Liver (tissue), 9 donors: ENCODE data around the gene CDH22. TPM values are rescaled to one million over a fixed set of nuclear protein-coding genes. Genes with fewer than 3 reads are reported as not detected.

Source experiments
- DNase-seq: peaks from one replicate; pipeline ENCODE4 v3.0.0-alpha.2; 2017; ENCODE audit warnings: low spot score
- H3K27ac ChIP-seq, 2 donors: one replicate each; pipeline ENCODE4 v1.7.0; 2013; ENCODE audit warnings: inconsistent platforms in 2 of 2, low read length in 2 of 2, control low read depth in 1 of 2, low read depth in 1 of 2, mild to moderate bottlenecking in 1 of 2
- H3K27me3 ChIP-seq, 4 donors: one replicate each; pipeline versions ENCODE4 v1.6.1 to v1.7.0; 2013; ENCODE audit warnings: low read length in 3 of 4, inconsistent platforms in 1 of 4, mild to moderate bottlenecking in 1 of 4, moderate library complexity in 1 of 4; ENCODE audit not compliant: control insufficient read depth in 4 of 4, insufficient read depth in 4 of 4
- H3K36me3 ChIP-seq, 4 donors: one replicate each; pipeline versions ENCODE4 v1.6.1 to v1.7.0; 2013; ENCODE audit warnings: low read length in 3 of 4, mild to moderate bottlenecking in 3 of 4, low read depth in 1 of 4, moderate library complexity in 1 of 4; ENCODE audit not compliant: control insufficient read depth in 4 of 4, insufficient read depth in 3 of 4
- H3K4me1 ChIP-seq, 4 donors: one replicate each; pipeline versions ENCODE4 v1.6.1 to v1.7.0; 2013; ENCODE audit warnings: low read length in 3 of 4, mild to moderate bottlenecking in 3 of 4, moderate library complexity in 1 of 4; ENCODE audit not compliant: control insufficient read depth in 4 of 4, insufficient read depth in 4 of 4
- H3K4me3 ChIP-seq, 3 donors: one replicate each; pipeline versions ENCODE4 v1.6.1 to v1.7.0; 2013; ENCODE audit warnings: low read length in 3 of 3, control low read depth in 1 of 3, low read depth in 1 of 3, mild to moderate bottlenecking in 1 of 3
- H3K9ac ChIP-seq, 2 donors: one replicate each; pipeline ENCODE4 v1.7.0; 2013; ENCODE audit warnings: low read length in 2 of 2, mild to moderate bottlenecking in 2 of 2, moderate library complexity in 2 of 2, control low read depth in 1 of 2, low read depth in 1 of 2
- H3K9me3 ChIP-seq, 4 donors: one replicate each; pipeline versions ENCODE4 v1.6.1 to v1.7.0; 2013; ENCODE audit warnings: low read length in 3 of 4; ENCODE audit not compliant: control insufficient read depth in 4 of 4
- CTCF ChIP-seq: fragments of 150-350 bp; IDR thresholded peaks from 2 replicates; pipeline ENCODE4 v1.5.1; 2017; ENCODE audit warnings: improper control_type of control experiment, low read depth, low read length; ENCODE audit not compliant: missing input control
- EGR1 ChIP-seq, 2 donors: IDR thresholded peaks; 2 replicates each; pipeline ENCODE4 v1.6.1; 2016 to 2018; ENCODE audit warnings: antibody characterized with exemption in 2 of 2, low read depth in 2 of 2
- FOXA2 ChIP-seq: IDR thresholded peaks from 2 replicates; pipeline ENCODE4 v1.6.1; 2016; ENCODE audit warnings: antibody characterized with exemption
- GABPA ChIP-seq, 2 donors: IDR thresholded peaks in 1 of 2; conservative IDR thresholded peaks in 1 of 2; 2 replicates each; pipeline ENCODE4 v1.6.1; 2016; ENCODE audit warnings: antibody characterized with exemption in 2 of 2, mild to moderate bottlenecking in 1 of 2, moderate library complexity in 1 of 2
- HNF4A ChIP-seq, 2 donors: conservative IDR thresholded peaks; 2 replicates each; pipeline ENCODE4 v1.6.1; 2016; ENCODE audit warnings: antibody characterized with exemption in 2 of 2, mild to moderate bottlenecking in 2 of 2
- HNF4G ChIP-seq: IDR thresholded peaks from 2 replicates; pipeline ENCODE4 v1.6.1; 2016; ENCODE audit warnings: antibody characterized with exemption
- RAD21 ChIP-seq, 2 donors: IDR thresholded peaks; 2 replicates each; pipeline ENCODE4 v1.6.1; 2016; ENCODE audit warnings: antibody characterized with exemption in 2 of 2, mild to moderate bottlenecking in 2 of 2
- REST ChIP-seq: IDR thresholded peaks from 2 replicates; pipeline ENCODE4 v1.6.1; 2016; ENCODE audit warnings: antibody characterized with exemption, mild to moderate bottlenecking
- RXRA ChIP-seq, 2 donors: IDR thresholded peaks; 2 replicates each; pipeline ENCODE4 v1.6.1; 2017 to 2018; ENCODE audit warnings: antibody characterized with exemption in 2 of 2, mild to moderate bottlenecking in 1 of 2
- SP1 ChIP-seq: IDR thresholded peaks from 2 replicates; pipeline ENCODE4 v1.6.1; 2018; ENCODE audit warnings: antibody characterized with exemption, mild to moderate bottlenecking
- YY1 ChIP-seq: IDR thresholded peaks from 2 replicates; pipeline ENCODE4 v1.6.1; 2016; ENCODE audit warnings: antibody characterized with exemption, mild to moderate bottlenecking
- WGBS: extraction: QIAGEN DNeasy Blood & Tissue Kit; methylation state at CpG from one replicate; pipeline ENCODE4 v1.1.7; 2013; 5-methylcytosine and 5-hydroxymethylcytosine counted together
- polyA plus RNA-seq, 2 donors: library from polyadenylated mRNA; stranded (reverse) in 1 of 2; unstranded in 1 of 2; fragments of 200-250 nt in 1 of 2; fragments of >200 nt in 1 of 2; fragmentation: Nextera tagmentation in 1 of 2; extraction: Ambion mirVana in 1 of 2; gene quantifications; one replicate each; pipeline versions ENCODE4 v1.2.1 to v1.2.3, GENCODE V29; 2013 to 2015
- total RNA-seq, 2 donors: library from RNA; depleted of rRNA; stranded (reverse); fragments of >200 nt; gene quantifications; one replicate each; pipeline ENCODE4 v1.2.3, GENCODE V29; 2014
- donor health status: healthy.
- donor health status: healthy.
- donor health status: healthy.
- donor health status: healthy.
- donor health status: healthy.

The CDH22 gene
- total and polyA plus RNA-seq, 4 donors, result 0.02 TPM; not detected in 3

- Histone ChIP-seq H3K27ac (no peak overlapping the region), H3K9ac (no peak overlapping the region), H3K9me3 (no peaks in the 10 kb centered on the region), H3K36me3 (peaks cover 0 to 2% (median 0%) of the 10 kb centered on the region in 4 donors), H3K4me3 (no peak overlapping the region), H3K4me1 (peaks cover 0 to 6% (median 2%) of the 10 kb centered on the region in 4 donors), H3K27me3 (peaks cover 0 to 4% (median 1%) of the 10 kb centered on the region in 4 donors)
- DNase-seq, result no peak
- 57% methylated on average over 2 of the region's 2 CpGs for WGBS
- TF ChIP-seq HNF4G (no peak), REST (no peak), GABPA (IDR thresholded peaks at IDR 0.05 in 1 of 2, conservative IDR thresholded peaks at IDR 0.05 in 1 of 2) (no peak), HNF4A (conservative IDR thresholded peaks at IDR 0.05) (no peak), FOXA2 (no peak), RXRA (IDR thresholded peaks at IDR 0.05) (no peak), SP1 (no peak), CTCF (no peak), YY1 (no peak)
These were observed 35.7 kb upstream of the CDH22 start for GRCh38 chr20:46343975-46344357.

GRCh38 chr20:46343348-46343974 is 35.2 kb upstream of the CDH22 start:
- TF ChIP-seq EGR1 (IDR thresholded peaks at IDR 0.05; ENCODE audit: low read depth in 2 of 2) (no peak), RXRA (IDR thresholded peaks at IDR 0.05) (no peak), RAD21 (IDR thresholded peaks at IDR 0.05) (no peak)
- no peak for DNase-seq
- Histone ChIP-seq H3K9ac (no peak overlapping the region), H3K4me3 (no peak overlapping the region), H3K9me3 (no peaks in the 10 kb centered on the region), H3K27me3 (peaks cover 0 to 4% (median 1%) of the 10 kb centered on the region in 4 donors), H3K27ac (no peak overlapping the region), H3K4me1 (peaks cover 0 to 6% (median 2%) of the 10 kb centered on the region in 4 donors), H3K36me3 (peaks cover 0 to 2% (median 0%) of the 10 kb centered on the region in 4 donors)
- 12% methylated on average over 17 of the region's 17 CpGs for WGBS
